K562 (cell line): ENCODE results near the gene ELK4. TPM values are rescaled to one million over a fixed set of nuclear protein-coding genes. Genes with fewer than 3 reads are reported as not detected.
A peak's percentile ranks its signal among the peaks of the same experiment; 100 is the strongest.

Experiments used
- ATF1 ChIP-seq, 2 experiments: fragments of 450-650 bp in 1 of 2; IDR thresholded peaks; 2 replicates each; pipeline ENCODE4 v1.6.1; 2016; ENCODE audit warnings: missing compliant biosample characterization in 1 of 2, missing genetic modification characterization in 1 of 2
- REST ChIP-seq, 2 experiments: fragments of 450-650 bp; formaldehyde crosslinking in 1 of 2; IDR thresholded peaks; 2 replicates each; pipeline versions ENCODE4 v1.4.0 to v1.6.1; 2014 to 2020; ENCODE audit warnings: mild to moderate bottlenecking in 2 of 2, borderline replicate concordance in 1 of 2, low read depth in 1 of 2
- ZNF121 ChIP-seq: sonication (generic); formaldehyde crosslinking; conservative IDR thresholded peaks from 2 replicates; pipeline ENCODE4 v1.8.0; 2022; ENCODE audit warnings: missing genetic modification reagents
- polyA plus RNA-seq, 8 experiments: library from polyadenylated mRNA; depleted of rRNA in 4 of 8; stranded (reverse) in 5 of 8; unstranded in 3 of 8; fragments of >200 nt; fragmentation: Nextera tagmentation in 2 of 8; fragmentation: Illumina TruSeq in 1 of 8; extraction: Ambion mirVana in 2 of 8; extraction: Trizol in 1 of 8; gene quantifications; 2 replicates each; pipeline versions ENCODE4 v1.2.1 to v1.2.3, GENCODE V29; 2011 to 2014; ENCODE audit warnings: inconsistent platforms in 1 of 8, missing spikeins in 1 of 8
- total RNA-seq, 7 experiments: library from RNA; depleted of rRNA in 6 of 7; stranded (reverse); fragments of >200 nt in 6 of 7; fragmentation: Illumina TruSeq in 2 of 7; extraction: Trizol in 2 of 7; gene quantifications; 2 replicates each; pipeline versions ENCODE4 v1.2.1 to v1.2.3, GENCODE V29; 2011 to 2021; ENCODE audit warnings: low replicate concordance in 1 of 7

The ELK4 gene
- total and polyA plus RNA-seq, 9 of the 15 experiments (the other 6 are each of a cell fraction or from before 2014, with no cell fraction given) = 2.0 to 21.7 (median 9.2) TPM

- TF ChIP-seq ZNF121 (CRISPR knock-in tag) (no peak), ATF1 (CRISPR knock-in tag; IDR thresholded peaks at IDR 0.05) (no peak), ATF1 (tag; IDR thresholded peaks at IDR 0.05) (no peak), REST (IDR thresholded peaks at IDR 0.05; ENCODE audit: borderline replicate concordance) (peak; percentile 13; the same call in 1 of the 2 replicates), REST (CRISPR knock-in tag; IDR thresholded peaks at IDR 0.05; ENCODE audit: low read depth) (no peak)
Observed at GRCh38 chr1:205584732-205585131, 47.1 kb downstream of the ELK4 start (continued).
